ENCODE measurements around the gene CAV3. TPM values are rescaled to one million over a fixed set of nuclear protein-coding genes. Genes with fewer than 3 reads are reported as not detected.
A peak's percentile ranks its signal among the peaks of the same experiment; 100 is the strongest.

CAV3 gene
- total RNA-seq, 3 donors from 2014 or later: not detected

DNA sequence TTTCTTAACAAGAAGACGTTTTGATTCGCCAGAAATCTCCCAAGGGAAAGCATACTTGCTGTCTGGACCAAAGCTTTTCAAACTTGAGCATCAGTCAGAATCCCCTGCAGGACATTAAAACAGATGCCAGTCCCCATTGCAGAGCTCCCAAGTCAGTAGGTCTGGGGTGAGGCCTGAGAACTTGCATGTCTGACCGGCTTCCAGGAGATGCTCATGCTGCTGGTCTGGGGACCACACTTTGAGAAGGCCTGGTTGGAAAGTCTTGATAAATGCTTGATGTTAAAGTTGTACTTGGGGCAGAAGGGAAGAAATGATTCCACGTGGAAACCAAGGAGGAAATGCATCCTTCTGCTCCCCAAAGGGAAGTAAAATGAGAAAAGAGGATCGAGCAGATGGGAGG is 24.3 kb upstream of the CAV3 start:
- Histone ChIP-seq H3K4me3 (no peak overlapping the region), H3K9me3 (no peaks in the 10 kb centered on the region), H3K27me3 (no peaks in the 10 kb centered on the region), H3K27ac (peak overlapping the region; percentile 26 to 69), H3K4me1 (no peaks in the 10 kb centered on the region), H3K36me3 (no peaks in the 10 kb centered on the region)
- DNase-seq (ENCODE audit: low spot score in 2 of 2): no peak
- intact Hi-C loops (cut with DNase I; ENCODE audit: low total_unique reads): no loop called here
- no peak for TF ChIP-seq POLR2AphosphoS5 (IDR thresholded peaks at IDR 0.05)
- TF ChIP-seq, protein P1, sequence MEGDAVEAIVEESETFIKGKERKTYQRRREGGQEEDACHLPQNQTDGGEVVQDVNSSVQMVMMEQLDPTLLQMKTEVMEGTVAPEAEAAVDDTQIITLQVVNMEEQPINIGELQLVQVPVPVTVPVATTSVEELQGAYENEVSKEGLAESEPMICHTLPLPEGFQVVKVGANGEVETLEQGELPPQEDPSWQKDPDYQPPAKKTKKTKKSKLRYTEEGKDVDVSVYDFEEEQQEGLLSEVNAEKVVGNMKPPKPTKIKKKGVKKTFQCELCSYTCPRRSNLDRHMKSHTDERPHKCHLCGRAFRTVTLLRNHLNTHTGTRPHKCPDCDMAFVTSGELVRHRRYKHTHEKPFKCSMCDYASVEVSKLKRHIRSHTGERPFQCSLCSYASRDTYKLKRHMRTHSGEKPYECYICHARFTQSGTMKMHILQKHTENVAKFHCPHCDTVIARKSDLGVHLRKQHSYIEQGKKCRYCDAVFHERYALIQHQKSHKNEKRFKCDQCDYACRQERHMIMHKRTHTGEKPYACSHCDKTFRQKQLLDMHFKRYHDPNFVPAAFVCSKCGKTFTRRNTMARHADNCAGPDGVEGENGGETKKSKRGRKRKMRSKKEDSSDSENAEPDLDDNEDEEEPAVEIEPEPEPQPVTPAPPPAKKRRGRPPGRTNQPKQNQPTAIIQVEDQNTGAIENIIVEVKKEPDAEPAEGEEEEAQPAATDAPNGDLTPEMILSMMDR (IDR thresholded peaks at IDR 0.05): no peak
- no peak for TF ChIP-seq POLR2A (IDR thresholded peaks at IDR 0.05)

DNA sequence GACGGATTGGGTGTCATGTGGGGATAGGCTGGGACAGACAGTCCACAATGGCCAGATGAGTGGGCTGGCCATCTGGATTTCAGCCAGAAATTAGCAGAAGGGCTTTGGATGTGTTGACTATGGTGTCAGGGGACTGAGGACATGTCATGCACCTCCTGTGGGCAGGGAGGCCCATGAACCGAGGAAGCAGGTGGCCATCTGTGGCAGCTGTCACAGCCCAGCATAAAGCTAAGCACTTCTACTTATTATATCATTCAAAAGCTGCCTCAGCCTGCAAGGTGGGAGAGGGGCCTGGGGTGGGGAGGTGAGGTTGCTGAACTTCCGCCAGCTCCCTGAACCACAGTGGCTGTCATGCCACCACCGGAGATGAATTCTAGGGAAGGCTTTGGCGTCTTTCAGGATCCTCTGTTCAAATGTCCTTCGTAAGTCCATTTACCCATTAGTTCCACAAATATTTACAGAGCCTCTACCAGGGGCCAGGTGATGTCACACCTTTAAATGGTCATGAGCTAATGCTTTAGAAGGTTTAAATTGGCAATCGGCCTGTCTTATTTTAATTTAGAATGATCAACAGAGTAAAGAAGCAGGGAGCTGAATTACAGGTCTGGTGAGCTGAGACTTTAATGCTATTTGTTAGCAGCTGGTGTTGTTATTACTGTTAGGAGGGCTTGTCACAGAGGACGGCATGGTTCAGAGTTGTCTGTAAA is 23.6 kb upstream of the CAV3 start:
- Histone ChIP-seq H3K9me3 (no peaks in the 10 kb centered on the region), H3K27me3 (no peaks in the 10 kb centered on the region), H3K4me1 (no peaks in the 10 kb centered on the region), H3K27ac (peak overlapping the region; percentile 60 to 69), H3K4me3 (no peak overlapping the region), H3K36me3 (no peaks in the 10 kb centered on the region)
- DNase-seq (ENCODE audit: low spot score in 2 of 2): peak in 1 of 2 donors; percentile 23
- TF ChIP-seq, protein P1 (IDR thresholded peaks at IDR 0.05): no peak
- TF ChIP-seq POLR2A (IDR thresholded peaks at IDR 0.05) (no peak), POLR2AphosphoS5 (IDR thresholded peaks at IDR 0.05) (no peak)
- intact Hi-C loops (cut with DNase I; ENCODE audit: low total_unique reads): no loop called here

DNA sequence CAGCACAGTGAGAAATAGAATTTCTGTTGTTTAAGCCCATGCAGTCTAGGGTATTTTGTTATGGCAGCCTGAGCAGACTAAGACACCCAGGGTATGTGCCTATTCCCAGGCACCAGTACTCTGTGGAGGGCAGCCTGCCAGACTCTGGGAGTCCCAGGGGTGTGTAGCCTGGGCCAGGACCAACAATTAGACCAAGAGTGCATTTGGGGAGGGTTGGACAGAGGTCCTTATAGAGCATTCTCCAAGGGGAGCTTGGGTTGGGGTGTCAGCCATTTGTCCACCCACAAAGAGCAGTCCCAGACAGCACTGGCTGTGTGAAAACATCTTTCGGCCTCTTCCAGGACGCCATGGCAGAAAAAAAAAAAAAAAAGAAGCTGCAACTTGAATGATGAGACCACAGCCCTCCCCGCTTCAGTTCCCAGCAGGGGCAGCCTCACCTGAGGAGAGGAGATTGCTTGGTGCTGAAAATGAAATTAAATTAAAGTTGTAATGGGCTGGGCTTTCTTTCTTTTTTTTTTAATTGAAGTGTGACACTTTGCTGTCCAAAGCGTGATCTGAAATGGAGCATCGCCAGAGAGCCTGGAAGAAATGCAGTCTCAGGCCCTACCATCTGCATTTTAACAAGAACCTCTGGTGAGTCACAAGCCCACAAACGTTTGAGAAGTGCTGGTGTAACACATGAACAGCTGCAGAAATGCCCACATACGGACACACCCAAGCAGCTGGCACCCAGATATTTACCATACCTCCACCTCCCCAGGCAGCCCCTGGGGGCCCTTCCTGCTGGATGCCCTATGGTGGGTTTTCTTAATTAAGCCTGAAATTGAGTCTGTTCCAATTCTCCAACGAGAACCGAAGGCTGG is 21.3 kb upstream of the CAV3 start:
- no peaks in the 10 kb centered on the region for H3K9me3 ChIP-seq
- DNase-seq (ENCODE audit: low spot score in 2 of 2): no peak
- no peaks in the 10 kb centered on the region for H3K27me3 ChIP-seq
- H3K4me3 ChIP-seq: no peak overlapping the region
- TF ChIP-seq POLR2AphosphoS5 (IDR thresholded peaks at IDR 0.05): no peak
- TF ChIP-seq, protein P1 (IDR thresholded peaks at IDR 0.05): no peak
- no peak overlapping the region for H3K27ac ChIP-seq
- no peaks in the 10 kb centered on the region for H3K4me1 ChIP-seq
- intact Hi-C loops (cut with DNase I; ENCODE audit: low total_unique reads): no loop called here
- H3K36me3 ChIP-seq: no peaks in the 10 kb centered on the region

DNA sequence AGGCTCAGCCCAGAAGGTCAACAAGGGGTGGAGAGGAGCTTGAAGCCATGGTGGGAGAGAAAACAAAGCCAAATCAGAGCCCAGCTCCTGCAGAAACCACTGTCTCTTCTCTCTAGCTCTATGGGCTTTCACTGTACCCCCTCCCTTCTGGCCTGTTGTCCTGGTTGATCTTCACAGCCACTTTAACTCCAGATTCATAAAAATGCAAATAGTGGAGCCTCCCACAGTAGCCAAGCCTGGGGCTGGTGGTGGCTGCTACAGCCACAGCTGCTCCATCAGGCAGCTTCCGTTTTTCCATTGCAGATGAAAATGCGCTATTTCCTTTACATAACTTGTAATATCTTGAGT is 20.7 kb upstream of the CAV3 start:
- DNase-seq (ENCODE audit: low spot score in 2 of 2): no peak
- Histone ChIP-seq H3K27ac (no peak overlapping the region), H3K9me3 (no peaks in the 10 kb centered on the region), H3K36me3 (no peaks in the 10 kb centered on the region), H3K27me3 (no peaks in the 10 kb centered on the region), H3K4me1 (no peaks in the 10 kb centered on the region), H3K4me3 (no peak overlapping the region)
- TF ChIP-seq, protein P1 (IDR thresholded peaks at IDR 0.05): no peak
- TF ChIP-seq POLR2A (IDR thresholded peaks at IDR 0.05) (no peak), POLR2AphosphoS5 (IDR thresholded peaks at IDR 0.05) (no peak)
- intact Hi-C loops (cut with DNase I; ENCODE audit: low total_unique reads): no loop called here

Data from breast epithelium (tissue), 4 donors.